Measurements from ENCODE around the gene CACNA1C.
A peak's percentile ranks its signal among the peaks of the same experiment; 100 is the strongest.

Gene CACNA1C

GRCh38 chr12:2672863-2673262 lies 620.1 kb downstream of the CACNA1C start:
- Histone ChIP-seq H3K4me2 (ENCODE audit: insufficient read depth, low read length) (no peak overlapping the region), H3K36me3 (ENCODE audit: insufficient read depth, low read length) (no peaks in the 10 kb centered on the region), H3K9me3 (ENCODE audit: insufficient read depth, low read length, severe bottlenecking) (no peaks in the 10 kb centered on the region), H3K4me1 (ENCODE audit: insufficient read depth, low read length) (no peaks in the 10 kb centered on the region), H3K27me3 (ENCODE audit: insufficient read depth, low read length, poor library complexity) (no peaks in the 10 kb centered on the region), H3K9ac (ENCODE audit: low read depth, low read length) (no peak overlapping the region), H3K4me3 (ENCODE audit: low read depth in 1 of 2, low read length in 2 of 2) (no peak overlapping the region), H2AFZ (ENCODE audit: low read depth, low read length) (no peak overlapping the region), H3K79me2 (ENCODE audit: insufficient read depth, low read length) (no peaks in the 10 kb centered on the region), H4K20me1 (ENCODE audit: insufficient read depth, low read length) (no peaks in the 10 kb centered on the region; the same call in 1 of the 2 replicates), H3K27ac (ENCODE audit: low read length) (no peak overlapping the region)
- DNase-seq (no peak), ATAC-seq (ENCODE audit: insufficient read depth, low read depth) (no peak)
- TF ChIP-seq EZH2 (IDR thresholded peaks at IDR 0.05; ENCODE audit: borderline replicate concordance, low read depth, low read length, severe bottlenecking) (no peak), CTCF (IDR thresholded peaks at IDR 0.05; ENCODE audit: borderline replicate concordance, extremely low read depth, low read length, poor library complexity, severe bottlenecking) (no peak)

GRCh38 chr12:2673966-2674810 lies 621.4 kb downstream of the CACNA1C start:
- H3K9ac ChIP-seq (ENCODE audit: low read depth, low read length) = no peak overlapping the region
- H2AFZ ChIP-seq (ENCODE audit: low read depth, low read length) = no peak overlapping the region
- H3K4me1 ChIP-seq (ENCODE audit: insufficient read depth, low read length) = no peaks in the 10 kb centered on the region
- H3K4me3 ChIP-seq (ENCODE audit: low read depth in 1 of 2, low read length in 2 of 2) = no peak overlapping the region
- H3K27me3 ChIP-seq (ENCODE audit: insufficient read depth, low read length, poor library complexity) = no peaks in the 10 kb centered on the region
- H3K4me2 ChIP-seq (ENCODE audit: insufficient read depth, low read length) = no peak overlapping the region
- no peaks in the 10 kb centered on the region for H3K79me2 ChIP-seq (ENCODE audit: insufficient read depth, low read length)
- TF ChIP-seq EZH2 (IDR thresholded peaks at IDR 0.05; ENCODE audit: borderline replicate concordance, low read depth, low read length, severe bottlenecking) = no peak
- peak; percentile 45 for TF ChIP-seq CTCF (IDR thresholded peaks at IDR 0.05; ENCODE audit: borderline replicate concordance, extremely low read depth, low read length, poor library complexity, severe bottlenecking)
- H4K20me1 ChIP-seq (ENCODE audit: insufficient read depth, low read length) = no peaks in the 10 kb centered on the region; the same call in 1 of the 2 replicates
- H3K9me3 ChIP-seq (ENCODE audit: insufficient read depth, low read length, severe bottlenecking) = no peaks in the 10 kb centered on the region
- H3K36me3 ChIP-seq (ENCODE audit: insufficient read depth, low read length) = no peaks in the 10 kb centered on the region
- H3K27ac ChIP-seq (ENCODE audit: low read length) = no peak overlapping the region
- DNase-seq = no peak
- ATAC-seq (ENCODE audit: insufficient read depth, low read depth) = no peak

- H3K27ac ChIP-seq (ENCODE audit: low read length) = no peak overlapping the region
- H3K4me2 ChIP-seq (ENCODE audit: insufficient read depth, low read length) = no peak overlapping the region
- H3K27me3 ChIP-seq (ENCODE audit: insufficient read depth, low read length, poor library complexity) = no peaks in the 10 kb centered on the region
- H3K79me2 ChIP-seq (ENCODE audit: insufficient read depth, low read length) = no peaks in the 10 kb centered on the region
- no peak overlapping the region for H2AFZ ChIP-seq (ENCODE audit: low read depth, low read length)
- no peak overlapping the region for H3K9ac ChIP-seq (ENCODE audit: low read depth, low read length)
- DNase-seq (no peak), ATAC-seq (ENCODE audit: insufficient read depth, low read depth) (no peak)
- no peaks in the 10 kb centered on the region for H3K36me3 ChIP-seq (ENCODE audit: insufficient read depth, low read length)
- H3K9me3 ChIP-seq (ENCODE audit: insufficient read depth, low read length, severe bottlenecking) = no peaks in the 10 kb centered on the region
- no peak overlapping the region for H3K4me3 ChIP-seq (ENCODE audit: low read depth in 1 of 2, low read length in 2 of 2)
- no peak for TF ChIP-seq EZH2 (IDR thresholded peaks at IDR 0.05; ENCODE audit: borderline replicate concordance, low read depth, low read length, severe bottlenecking)
- TF ChIP-seq CTCF (IDR thresholded peaks at IDR 0.05; ENCODE audit: borderline replicate concordance, extremely low read depth, low read length, poor library complexity, severe bottlenecking) = no peak
- H4K20me1 ChIP-seq (ENCODE audit: insufficient read depth, low read length) = no peaks in the 10 kb centered on the region; the same call in 1 of the 2 replicates
- H3K4me1 ChIP-seq (ENCODE audit: insufficient read depth, low read length) = no peaks in the 10 kb centered on the region
These were observed 623.0 kb downstream of the CACNA1C start for GRCh38 chr12:2675776-2676175.

Measured in DND-41 (cell line).